Activated naive CD4-positive, alpha-beta T cell treated with anti-CD3 and anti-CD28 coated beads for 36 hours (primary cell): ENCODE data around the gene FPR1. TPM values are rescaled to one million over a fixed set of nuclear protein-coding genes. Genes with fewer than 3 reads are reported as not detected.
"Not testable (repeated sequence)": the region's sequence is repeated elsewhere in the genome, so short reads cannot be mapped to it uniquely, and the experiment has no call there.

Experiments used
- CTCF ChIA-PET: fragments of 350-600 bp; sonication (Branson Sonifier 250); formaldehyde crosslinking; loops from one replicate; lab custom pipeline; 2021; ENCODE audit warnings: antibody characterized with exemption; lab: Charles Lee
- DNase-seq: peaks from one replicate; pipeline ENCODE4 v3.0.0-alpha.2; 2020
- H3K27ac Mint-ChIP-seq: one replicate; pipeline ENCODE4 v1.8.0; 2021; ENCODE audit warnings: mild to moderate bottlenecking, mixed read lengths
- H3K27me3 Mint-ChIP-seq: one replicate; pipeline ENCODE4 v1.8.0; 2021; ENCODE audit warnings: low read depth, mixed read lengths
- H3K36me3 Mint-ChIP-seq: one replicate; pipeline ENCODE4 v1.8.0; 2021; ENCODE audit warnings: low read depth, mixed read lengths
- H3K4me1 Mint-ChIP-seq: one replicate; pipeline ENCODE4 v1.8.0; 2021; ENCODE audit warnings: low read depth, mixed read lengths
- H3K4me3 Mint-ChIP-seq: one replicate; pipeline ENCODE4 v1.8.0; 2021; ENCODE audit warnings: mild to moderate bottlenecking, moderate library complexity, mixed read lengths
- H3K9me3 Mint-ChIP-seq: one replicate; pipeline ENCODE4 v1.8.0; 2021; ENCODE audit warnings: mixed read lengths
- intact Hi-C: fragments of 100-400 bp; cut with micrococcal nuclease; formaldehyde crosslinking; loops from one replicate; pipeline ENCODE4 v1.15.1; 2023
- total RNA-seq, 2 experiments: library from RNA; stranded (reverse); gene quantifications; one replicate each; pipeline ENCODE4 v1.2.3, GENCODE V29; 2021

Gene FPR1
- total RNA-seq, 2 experiments from 2014 or later: not detected

DNA sequence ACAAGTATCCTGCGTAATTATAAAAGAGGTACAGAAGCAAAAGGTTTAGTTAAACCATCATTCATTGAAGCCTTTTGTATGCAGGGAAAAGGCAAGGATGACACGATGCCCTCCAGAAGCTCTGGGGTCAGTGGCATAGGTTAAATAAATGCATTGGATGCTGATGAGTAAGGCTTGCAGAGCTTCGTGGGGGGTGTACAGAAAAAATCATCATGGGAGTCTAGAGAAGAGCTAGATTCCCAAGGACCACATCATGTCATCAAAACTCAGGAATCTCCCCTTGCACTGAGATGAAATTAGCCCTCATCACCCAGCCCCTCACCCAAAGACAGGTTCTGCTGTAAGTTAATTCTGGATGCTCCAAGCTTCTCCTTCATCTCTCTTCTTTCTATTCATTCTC is 8.3 kb downstream of the FPR1 start:
- intact Hi-C loops: no loop called here
- no peak for DNase-seq
- CTCF ChIA-PET: interaction anchor here (0.6 to 1.2 kb wide), 2 partner anchors 34 to 91 kb away, joined by 3 read pairs; no protein-coding TSS in a partner anchor
- H3K9me3 Mint-ChIP-seq: no peaks in the 10 kb centered on the region
- no peaks in the 10 kb centered on the region for H3K36me3 Mint-ChIP-seq
- peaks cover 5% of the 10 kb centered on the region for H3K27me3 Mint-ChIP-seq
- no peak overlapping the region for H3K4me3 Mint-ChIP-seq
- H3K4me1 Mint-ChIP-seq: no peaks in the 10 kb centered on the region
- no peak overlapping the region for H3K27ac Mint-ChIP-seq

DNA sequence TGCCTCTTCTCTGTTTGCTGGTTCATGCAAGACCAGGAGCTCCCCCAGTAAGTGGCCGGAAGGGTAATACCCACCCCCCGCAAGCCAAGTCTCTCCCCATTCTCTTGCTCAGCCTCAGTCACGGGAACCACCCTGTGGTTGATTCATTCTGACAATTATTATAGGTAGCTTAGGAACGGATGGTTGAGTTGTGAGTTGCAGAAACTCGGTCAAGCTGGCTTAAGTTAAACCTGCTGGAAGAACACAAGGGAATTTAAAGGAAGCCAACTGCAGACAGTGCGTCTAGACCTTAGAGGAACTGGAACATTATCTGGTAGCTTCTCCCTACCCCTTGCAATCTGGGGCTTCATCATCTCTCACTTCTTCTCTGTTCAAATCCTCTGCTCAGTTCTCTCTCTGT is 8.9 kb downstream of the FPR1 start:
- H3K9me3 Mint-ChIP-seq: no peaks in the 10 kb centered on the region
- CTCF ChIA-PET: interaction anchor here (0.6 to 1.2 kb wide), 3 partner anchors 35 to 305 kb away, joined by 3 to 5 read pairs (median 3); no protein-coding TSS in a partner anchor
- no peaks in the 10 kb centered on the region for H3K4me1 Mint-ChIP-seq
- intact Hi-C loops: no loop called here
- no peak overlapping the region for H3K27ac Mint-ChIP-seq
- H3K4me3 Mint-ChIP-seq: no peak overlapping the region
- H3K27me3 Mint-ChIP-seq: peaks cover 5% of the 10 kb centered on the region
- DNase-seq: no peak
- no peaks in the 10 kb centered on the region for H3K36me3 Mint-ChIP-seq

DNA sequence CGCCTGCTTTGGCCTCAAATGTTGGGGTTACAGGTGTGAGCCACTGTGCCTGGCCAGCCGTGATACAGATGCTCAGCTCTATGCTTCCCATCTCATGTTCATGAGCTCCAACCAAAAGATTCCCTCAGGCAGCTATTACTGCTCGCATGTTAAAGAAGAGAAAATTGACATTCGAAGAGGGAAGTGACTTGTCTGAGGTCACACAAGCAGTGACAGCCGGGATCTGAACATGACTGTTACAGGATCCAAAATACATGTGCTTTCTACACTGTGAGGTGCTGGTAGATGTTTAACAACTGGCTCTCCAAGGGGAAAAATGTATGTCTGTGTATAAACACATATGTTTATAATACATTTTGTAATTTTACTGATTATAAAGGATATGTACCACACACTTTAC is 11.3 kb downstream of the FPR1 start:
- no peak for DNase-seq
- no peaks in the 10 kb centered on the region for H3K9me3 Mint-ChIP-seq
- H3K4me1 Mint-ChIP-seq: no peaks in the 10 kb centered on the region
- peaks cover 15% of the 10 kb centered on the region for H3K27me3 Mint-ChIP-seq
- intact Hi-C loops: no loop called here
- no peak overlapping the region for H3K27ac Mint-ChIP-seq
- CTCF ChIA-PET: interaction anchor here (0.8 kb wide), 1 partner anchor 421 kb away, joined by 3 read pairs; no protein-coding TSS in a partner anchor
- H3K4me3 Mint-ChIP-seq: no peak overlapping the region
- no peaks in the 10 kb centered on the region for H3K36me3 Mint-ChIP-seq

DNA sequence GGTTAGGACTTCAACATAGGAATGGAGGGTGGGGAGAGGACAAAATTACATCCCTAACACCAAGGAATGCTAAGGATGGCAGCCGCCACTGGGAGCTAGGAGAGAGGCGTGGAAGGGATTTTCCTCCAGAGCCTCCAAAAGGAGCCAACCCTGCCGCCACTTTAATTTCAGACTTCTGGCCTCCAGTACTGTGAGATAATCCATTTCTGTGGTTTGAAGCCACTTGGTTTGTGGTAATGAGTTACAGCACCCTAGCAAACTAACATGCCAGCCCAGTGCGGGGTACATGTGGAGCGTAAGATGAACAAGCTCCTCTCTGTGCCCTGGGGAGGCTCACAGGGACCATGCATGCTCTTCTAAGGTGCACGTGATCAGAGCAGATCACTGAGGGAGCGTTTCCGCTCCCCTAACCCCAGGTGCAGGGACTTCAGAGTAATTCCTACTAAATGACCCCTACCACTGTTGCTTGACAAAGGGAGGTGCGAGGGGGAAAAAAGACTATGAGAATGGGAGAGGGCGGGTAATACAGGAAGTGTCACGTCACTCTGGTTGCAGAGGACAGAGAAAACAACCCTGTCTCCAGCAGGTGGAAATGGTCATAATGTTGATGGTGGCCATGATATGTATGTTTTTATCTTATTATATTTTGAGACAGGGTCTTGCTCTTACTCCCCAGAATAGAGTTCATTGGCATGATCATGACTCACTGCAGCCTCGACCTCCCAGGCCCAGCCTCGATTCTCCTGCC is 12.0 kb downstream of the FPR1 start:
- no peaks in the 10 kb centered on the region for H3K36me3 Mint-ChIP-seq
- CTCF ChIA-PET: interaction anchor here (0.8 kb wide), 1 partner anchor 422 kb away, joined by 3 read pairs; no protein-coding TSS in a partner anchor
- no peak overlapping the region for H3K4me3 Mint-ChIP-seq
- peaks cover 16% of the 10 kb centered on the region for H3K27me3 Mint-ChIP-seq
- H3K4me1 Mint-ChIP-seq: no peaks in the 10 kb centered on the region
- no peaks in the 10 kb centered on the region for H3K9me3 Mint-ChIP-seq
- intact Hi-C loops: no loop called here
- H3K27ac Mint-ChIP-seq: no peak overlapping the region
- no peak for DNase-seq

DNA sequence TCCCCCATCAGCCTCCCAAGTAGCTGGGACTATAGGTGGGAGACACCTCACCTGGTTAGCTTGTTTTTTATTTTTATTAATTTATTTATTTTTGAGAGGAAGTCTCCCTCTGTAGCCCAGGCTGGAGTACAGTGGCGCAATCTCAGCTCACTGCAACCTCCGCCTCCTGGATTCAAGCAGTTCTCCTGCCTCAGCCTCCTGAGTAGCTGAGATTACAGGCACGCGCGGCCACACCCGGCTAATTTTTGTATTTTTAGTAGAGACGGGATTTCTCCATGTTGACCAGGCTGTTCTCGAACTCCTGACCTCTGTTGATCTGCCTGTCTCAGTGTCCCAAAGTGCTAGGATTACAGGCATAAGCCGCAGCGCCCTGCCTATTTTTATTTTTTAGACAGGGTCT is 13.2 kb downstream of the FPR1 start:
- H3K4me1 Mint-ChIP-seq, H3K36me3 Mint-ChIP-seq, H3K4me3 Mint-ChIP-seq, H3K9me3 Mint-ChIP-seq, DNase-seq, intact Hi-C loops, H3K27ac Mint-ChIP-seq: not testable (repeated sequence)
- CTCF ChIA-PET: interaction anchor here (1.5 kb wide), 1 partner anchor 39 kb away, joined by 7 read pairs; no protein-coding TSS in a partner anchor
- peaks cover 16% of the 10 kb centered on the region for H3K27me3 Mint-ChIP-seq

DNA sequence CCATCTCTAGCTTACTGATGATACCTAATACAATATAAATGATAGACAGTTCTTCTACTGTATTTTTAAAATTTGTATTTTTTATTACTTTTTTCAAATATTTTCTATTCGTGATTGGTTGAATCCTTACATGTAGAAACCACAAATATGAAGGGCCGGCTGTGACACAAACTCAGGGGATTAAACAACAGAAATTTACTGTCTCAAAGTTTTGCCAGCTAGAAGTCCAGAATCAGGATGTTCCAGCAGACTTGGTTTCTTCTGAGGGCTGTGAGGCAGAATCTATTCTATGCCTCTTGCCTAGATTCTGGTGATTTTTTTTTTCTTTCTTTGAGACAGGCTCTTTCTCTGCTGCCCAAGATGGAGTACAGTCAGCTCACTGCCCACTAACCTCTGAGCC is 13.8 kb downstream of the FPR1 start:
- no peaks in the 10 kb centered on the region for H3K36me3 Mint-ChIP-seq
- no peak overlapping the region for H3K4me3 Mint-ChIP-seq
- H3K9me3 Mint-ChIP-seq: no peaks in the 10 kb centered on the region
- peaks cover 14% of the 10 kb centered on the region for H3K27me3 Mint-ChIP-seq
- DNase-seq: no peak
- intact Hi-C loops: no loop called here
- CTCF ChIA-PET: interaction anchor here (1.5 kb wide), 1 partner anchor 40 kb away, joined by 7 read pairs; no protein-coding TSS in a partner anchor
- no peaks in the 10 kb centered on the region for H3K4me1 Mint-ChIP-seq
- H3K27ac Mint-ChIP-seq: no peak overlapping the region

DNA sequence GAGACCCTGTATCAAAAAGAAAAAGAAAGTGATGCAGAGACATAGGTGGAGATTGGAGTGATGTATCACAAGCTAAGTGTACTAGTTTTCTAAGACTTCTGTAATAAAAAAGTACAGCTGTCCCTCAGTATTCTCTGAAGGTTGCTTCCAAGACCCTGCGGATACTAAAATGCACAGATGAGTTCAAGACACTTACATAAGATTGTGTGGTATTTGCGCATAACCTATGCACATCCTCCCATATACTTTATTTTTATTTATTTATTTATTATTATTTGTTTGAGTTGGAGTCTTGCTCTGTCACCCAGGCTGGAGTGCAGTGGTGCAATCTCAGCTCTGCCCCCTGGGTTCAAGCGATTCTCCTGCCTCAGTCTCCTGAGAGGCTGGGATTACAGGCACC is 14.3 kb downstream of the FPR1 start:
- intact Hi-C loops: no loop called here

DNA sequence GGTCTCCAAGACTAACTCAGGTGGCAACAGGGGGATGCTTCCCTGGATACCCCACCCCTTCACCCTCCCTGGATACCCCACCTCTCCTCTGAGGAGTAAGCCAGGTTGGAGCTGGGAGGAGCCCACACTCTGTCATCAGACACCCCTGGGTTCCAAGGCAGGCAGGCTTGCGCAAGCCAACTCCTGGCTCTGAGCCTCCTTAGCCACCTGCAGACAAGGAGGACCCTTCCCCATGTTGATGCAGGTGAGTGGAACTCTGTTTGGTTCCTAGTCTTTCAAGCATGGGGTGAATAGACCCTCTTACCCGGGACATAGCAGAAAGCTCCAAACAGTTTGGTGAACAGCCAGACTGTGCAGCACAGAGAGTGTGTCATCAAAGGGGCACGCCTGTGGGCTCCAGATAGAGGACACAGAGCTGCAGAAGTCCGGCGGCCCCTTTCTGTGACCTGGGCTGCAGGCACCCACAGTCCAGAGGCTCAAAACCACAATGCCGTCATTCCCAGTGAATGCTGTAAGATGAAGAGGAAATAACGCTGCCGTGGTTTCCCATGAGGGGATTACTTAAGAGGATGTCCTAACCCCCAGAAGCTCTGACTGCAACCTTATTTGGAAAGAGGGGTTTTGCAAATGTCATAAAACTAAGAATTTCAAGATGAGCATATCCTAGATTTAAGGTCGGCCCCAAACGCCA is 15.8 kb downstream of the FPR1 start:
- Mint-ChIP-seq H3K4me1 (no peaks in the 10 kb centered on the region), H3K27me3 (peaks cover 18% of the 10 kb centered on the region), H3K4me3 (no peak overlapping the region), H3K36me3 (no peaks in the 10 kb centered on the region), H3K9me3 (peaks cover 3% of the 10 kb centered on the region), H3K27ac (no peak overlapping the region)
- intact Hi-C loops: no loop called here
- CTCF ChIA-PET: no interaction called here
- DNase-seq: no peak

More for the DNA sequence above, 14.3 kb downstream of the FPR1 start:
- Mint-ChIP-seq H3K27me3 (peaks cover 14% of the 10 kb centered on the region), H3K36me3 (no peaks in the 10 kb centered on the region), H3K27ac (no peak overlapping the region), H3K4me3 (no peak overlapping the region), H3K4me1 (no peaks in the 10 kb centered on the region), H3K9me3 (no peaks in the 10 kb centered on the region)
- CTCF ChIA-PET: interaction anchor here (1.5 kb wide), 1 partner anchor 40 kb away, joined by 7 read pairs; no protein-coding TSS in a partner anchor
- DNase-seq: no peak

DNA sequence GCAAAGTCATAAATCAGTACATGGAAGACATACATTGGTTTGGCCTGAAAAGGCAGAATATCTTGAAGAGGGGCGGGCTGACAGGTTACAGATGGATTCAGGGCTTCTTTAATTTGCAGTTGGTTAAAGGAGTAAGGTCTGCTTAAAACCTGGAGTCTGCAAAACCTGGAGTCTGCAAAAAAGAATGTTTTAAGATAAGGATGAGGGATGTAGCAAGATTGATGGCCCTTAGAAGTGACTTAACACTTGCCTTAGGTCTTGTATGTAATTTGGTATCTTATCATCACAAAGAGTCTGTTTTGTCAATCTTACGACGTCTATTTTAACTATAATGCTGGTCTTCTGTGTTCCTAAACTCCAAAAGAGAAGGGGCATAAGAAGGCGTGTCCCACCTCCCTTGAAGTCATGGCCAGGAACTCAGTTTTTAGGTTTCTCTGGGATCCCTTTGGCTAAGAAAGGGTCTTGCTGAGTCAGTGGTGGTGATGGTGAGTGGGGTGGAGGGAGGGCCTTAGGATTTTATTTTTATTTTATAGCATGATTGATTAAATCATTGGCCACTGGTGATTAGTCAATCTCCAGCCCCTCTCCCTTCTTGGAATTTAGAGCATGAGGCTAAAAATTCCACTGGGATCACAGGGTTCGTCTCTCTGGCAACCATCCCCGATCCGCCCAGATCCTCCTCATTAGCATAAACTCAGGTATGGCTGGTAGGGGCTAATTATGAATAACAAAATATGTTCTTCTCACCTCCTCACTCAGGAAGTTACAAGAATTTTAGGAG is 17.7 kb downstream of the FPR1 start:
- no peak for DNase-seq
- Mint-ChIP-seq H3K4me3 (no peak overlapping the region), H3K4me1 (no peaks in the 10 kb centered on the region), H3K36me3 (no peaks in the 10 kb centered on the region), H3K27me3 (peaks cover 18% of the 10 kb centered on the region), H3K9me3 (peaks cover 11% of the 10 kb centered on the region), H3K27ac (no peak overlapping the region)
- intact Hi-C loops: no loop called here
- CTCF ChIA-PET: interaction anchor here (1.2 kb wide), 1 partner anchor 77 kb away, joined by 3 read pairs; no protein-coding TSS in a partner anchor

DNA sequence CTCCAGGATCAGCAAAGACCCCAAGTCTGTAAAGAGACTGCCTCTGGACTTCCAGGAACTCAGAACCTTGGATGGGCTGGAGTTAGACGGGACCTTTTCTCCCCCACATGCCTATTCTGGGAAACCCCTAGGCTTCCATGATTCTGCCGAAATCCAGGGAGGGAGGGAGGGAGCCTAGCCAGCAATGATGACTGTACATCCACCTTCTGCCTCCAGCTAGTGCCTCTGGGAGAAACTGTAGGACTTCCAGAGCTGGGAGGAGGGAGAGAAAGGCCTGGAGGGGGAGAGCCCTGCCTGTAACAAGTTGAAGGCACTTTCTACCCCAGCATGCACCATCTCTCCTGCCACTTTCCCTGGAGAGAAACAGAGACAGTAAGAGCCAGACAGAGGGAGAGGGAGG is 21.9 kb downstream of the FPR1 start:
- no peaks in the 10 kb centered on the region for H3K36me3 Mint-ChIP-seq
- peaks cover 30% of the 10 kb centered on the region for H3K27me3 Mint-ChIP-seq
- H3K9me3 Mint-ChIP-seq: peaks cover 11% of the 10 kb centered on the region
- H3K4me3 Mint-ChIP-seq: no peak overlapping the region
- H3K27ac Mint-ChIP-seq: no peak overlapping the region
- DNase-seq: no peak
- no peaks in the 10 kb centered on the region for H3K4me1 Mint-ChIP-seq
- CTCF ChIA-PET: interaction anchor here (0.7 kb wide), 1 partner anchor 216 kb away, joined by 3 read pairs; no protein-coding TSS in a partner anchor
- intact Hi-C loops: no loop called here

DNA sequence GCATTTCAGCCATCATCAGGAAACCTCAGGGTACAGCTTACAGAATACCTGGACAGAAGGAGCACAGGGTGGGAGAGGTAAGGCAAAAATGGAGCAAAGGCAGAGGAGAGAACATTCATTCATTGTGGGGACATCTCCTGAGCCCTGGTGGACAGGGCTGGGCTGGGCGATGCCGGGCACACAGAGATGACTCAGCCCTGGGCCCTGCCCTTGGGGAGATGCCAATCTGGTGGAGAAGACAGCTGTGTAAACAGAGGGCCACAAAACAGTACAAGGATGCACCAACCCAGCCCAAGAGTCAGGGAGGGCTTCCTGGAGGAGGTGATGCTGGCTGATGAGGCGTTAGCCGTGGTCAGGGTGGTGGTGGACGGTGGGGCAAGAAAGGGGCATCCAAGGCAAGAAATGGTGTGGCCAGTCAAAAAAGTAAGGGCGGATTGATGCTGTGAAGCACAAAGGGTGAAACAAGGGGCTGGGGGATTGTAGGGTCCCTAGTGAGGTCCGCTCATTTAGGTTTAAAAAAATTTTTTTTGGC is 24.3 kb downstream of the FPR1 start:
- H3K27me3 Mint-ChIP-seq: peaks cover 45% of the 10 kb centered on the region
- peaks cover 11% of the 10 kb centered on the region for H3K9me3 Mint-ChIP-seq
- no peaks in the 10 kb centered on the region for H3K36me3 Mint-ChIP-seq
- CTCF ChIA-PET: no interaction called here
- H3K4me1 Mint-ChIP-seq: no peaks in the 10 kb centered on the region
- H3K4me3 Mint-ChIP-seq: no peak overlapping the region
- no peak overlapping the region for H3K27ac Mint-ChIP-seq
- intact Hi-C loops: no loop called here
- DNase-seq: no peak

DNA sequence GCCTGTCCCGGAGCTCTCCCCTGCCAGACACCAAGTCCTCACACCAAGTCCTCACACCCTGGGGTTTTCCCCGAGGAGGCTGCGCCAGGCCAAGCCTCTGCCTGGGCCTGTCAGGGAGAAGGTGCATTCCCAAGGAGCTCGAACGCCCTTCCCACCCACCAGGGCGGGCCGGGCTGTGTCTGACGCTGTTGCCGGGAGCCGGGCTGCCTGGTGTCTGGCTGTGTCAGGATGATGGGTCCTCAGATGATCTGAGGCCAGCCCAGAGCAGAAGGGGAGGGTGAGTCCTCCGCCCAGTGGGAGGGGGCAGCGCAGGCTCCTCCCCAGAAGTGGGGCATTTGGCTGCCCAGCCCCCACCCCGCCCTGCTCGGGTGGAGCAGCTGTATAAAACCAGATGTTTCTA is 25.6 kb downstream of the FPR1 start:
- CTCF ChIA-PET: no interaction called here

More for the DNA sequence above, 25.6 kb downstream of the FPR1 start:
- Mint-ChIP-seq H3K27me3 (peaks cover 42% of the 10 kb centered on the region), H3K9me3 (peaks cover 9% of the 10 kb centered on the region), H3K36me3 (no peaks in the 10 kb centered on the region), H3K27ac (no peak overlapping the region), H3K4me1 (no peaks in the 10 kb centered on the region), H3K4me3 (no peak overlapping the region)
- DNase-seq: no peak
- intact Hi-C loops: no loop called here
